ENCODE measurements around the gene PTPRS. TPM values are rescaled to one million over a fixed set of nuclear protein-coding genes. Genes with fewer than 3 reads are reported as not detected.

The PTPRS gene
- polyA plus RNA-seq, 1 donor (not counting 4 experiments of a cell fraction or from before 2014, with no cell fraction given), result 2.5 TPM

DNA sequence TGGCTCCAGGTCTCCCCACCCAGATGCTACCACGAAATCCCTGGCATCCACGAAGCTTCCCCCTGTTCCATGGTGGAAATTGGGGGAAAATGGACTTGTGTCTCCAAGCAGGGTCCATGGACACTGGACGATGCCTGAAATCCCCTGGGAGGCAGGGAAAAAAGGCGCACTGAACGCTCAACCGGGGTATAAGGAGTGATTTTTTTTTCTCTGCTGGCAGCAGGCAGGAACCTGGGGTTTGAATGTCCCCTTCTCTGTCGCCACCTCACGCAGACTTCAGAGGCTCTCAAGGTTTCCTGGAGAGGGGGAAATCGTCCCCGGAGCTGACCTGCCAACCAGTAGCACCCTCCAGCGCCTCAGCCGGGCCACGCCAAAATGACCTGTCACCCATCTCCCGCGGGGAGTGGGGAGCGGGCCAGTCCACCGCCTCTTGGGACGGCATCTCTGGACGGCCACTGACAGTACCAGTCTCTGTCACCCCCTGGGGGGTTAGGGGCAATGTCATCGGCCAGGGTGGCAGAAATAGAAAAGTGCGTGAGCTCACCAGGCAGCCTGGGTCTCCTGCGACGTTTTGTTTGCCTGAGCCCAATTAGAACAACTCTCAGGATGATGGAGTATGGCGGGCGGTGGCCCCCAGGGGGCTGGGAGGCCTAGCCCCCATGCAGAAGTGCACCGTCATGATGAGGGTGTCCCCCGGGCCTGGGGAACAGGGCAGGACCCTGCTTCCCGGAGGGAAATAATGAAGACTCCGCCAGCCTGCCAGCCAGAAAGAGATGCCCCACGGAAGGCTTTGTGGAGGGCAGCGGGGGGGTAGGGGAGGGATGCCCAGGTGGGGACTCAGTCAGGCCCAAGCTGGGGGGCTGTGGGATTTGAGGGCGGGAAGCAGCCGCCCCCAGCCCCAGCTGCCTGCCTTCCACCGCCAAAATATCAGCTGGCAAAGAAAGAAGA lies 2.6 kb downstream of the PTPRS start:
- Histone ChIP-seq H3K27ac (ENCODE audit: control insufficient read depth, insufficient read depth, low read length) (no peak overlapping the region), H3K4me3 (ENCODE audit: control insufficient read depth in 2 of 3, extremely low read depth in 1 of 3, insufficient read depth in 2 of 3, low read depth in 1 of 3, low read length in 3 of 3) (no peak overlapping the region), H3K9me1 (ENCODE audit: control insufficient read depth, extremely low read depth, insufficient read depth, low read length) (no peaks in the 10 kb centered on the region), H3K4me2 (ENCODE audit: control insufficient read depth, extremely low read depth, insufficient read depth, low read depth, low read length) (no peak overlapping the region), H3K79me2 (ENCODE audit: control insufficient read depth, insufficient read depth, low read length) (no peaks in the 10 kb centered on the region), H3K36me3 (ENCODE audit: control insufficient read depth in 2 of 2, extremely low read depth in 1 of 2, insufficient read depth in 2 of 2, low read length in 2 of 2) (no peaks in the 10 kb centered on the region), H2AFZ (ENCODE audit: control insufficient read depth, low read length) (no peak overlapping the region), H3K4me1 (ENCODE audit: control insufficient read depth, extremely low read depth, insufficient read depth, low read length) (peaks cover 8% of the 10 kb centered on the region), H3K9me3 (ENCODE audit: control insufficient read depth, low read depth, low read length) (no peaks in the 10 kb centered on the region), H3K9ac (ENCODE audit: control insufficient read depth, extremely low read depth, insufficient read depth, low read length) (no peak overlapping the region), H3K27me3 (ENCODE audit: control insufficient read depth, extremely low read depth, insufficient read depth, low read length) (peaks cover 35% of the 10 kb centered on the region), H4K20me1 (ENCODE audit: control insufficient read depth, extremely low read depth, insufficient read depth, low read length) (no peaks in the 10 kb centered on the region)
- dilution Hi-C loops (cut with MboI; ENCODE audit: extremely low pct_ligation_motif_present, low sequenced_read_pairs), result no loop called here
- DNase-seq (ENCODE audit: low read depth, low spot score) (no peak), FAIRE-seq (no peak)
- no peak for TF ChIP-seq EZH2 (IDR thresholded peaks at IDR 0.05; ENCODE audit: low read length)
- TF ChIP-seq, protein P1, sequence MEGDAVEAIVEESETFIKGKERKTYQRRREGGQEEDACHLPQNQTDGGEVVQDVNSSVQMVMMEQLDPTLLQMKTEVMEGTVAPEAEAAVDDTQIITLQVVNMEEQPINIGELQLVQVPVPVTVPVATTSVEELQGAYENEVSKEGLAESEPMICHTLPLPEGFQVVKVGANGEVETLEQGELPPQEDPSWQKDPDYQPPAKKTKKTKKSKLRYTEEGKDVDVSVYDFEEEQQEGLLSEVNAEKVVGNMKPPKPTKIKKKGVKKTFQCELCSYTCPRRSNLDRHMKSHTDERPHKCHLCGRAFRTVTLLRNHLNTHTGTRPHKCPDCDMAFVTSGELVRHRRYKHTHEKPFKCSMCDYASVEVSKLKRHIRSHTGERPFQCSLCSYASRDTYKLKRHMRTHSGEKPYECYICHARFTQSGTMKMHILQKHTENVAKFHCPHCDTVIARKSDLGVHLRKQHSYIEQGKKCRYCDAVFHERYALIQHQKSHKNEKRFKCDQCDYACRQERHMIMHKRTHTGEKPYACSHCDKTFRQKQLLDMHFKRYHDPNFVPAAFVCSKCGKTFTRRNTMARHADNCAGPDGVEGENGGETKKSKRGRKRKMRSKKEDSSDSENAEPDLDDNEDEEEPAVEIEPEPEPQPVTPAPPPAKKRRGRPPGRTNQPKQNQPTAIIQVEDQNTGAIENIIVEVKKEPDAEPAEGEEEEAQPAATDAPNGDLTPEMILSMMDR (optimal IDR thresholded peaks at IDR 0.05 in 1 of 3, IDR thresholded peaks at IDR 0.05 in 1 of 3, conservative IDR thresholded peaks at IDR 0.05 in 1 of 3; ENCODE audit: extremely low read depth in 1 of 3, insufficient read depth in 2 of 3, low read length in 3 of 3), result no peak

DNA sequence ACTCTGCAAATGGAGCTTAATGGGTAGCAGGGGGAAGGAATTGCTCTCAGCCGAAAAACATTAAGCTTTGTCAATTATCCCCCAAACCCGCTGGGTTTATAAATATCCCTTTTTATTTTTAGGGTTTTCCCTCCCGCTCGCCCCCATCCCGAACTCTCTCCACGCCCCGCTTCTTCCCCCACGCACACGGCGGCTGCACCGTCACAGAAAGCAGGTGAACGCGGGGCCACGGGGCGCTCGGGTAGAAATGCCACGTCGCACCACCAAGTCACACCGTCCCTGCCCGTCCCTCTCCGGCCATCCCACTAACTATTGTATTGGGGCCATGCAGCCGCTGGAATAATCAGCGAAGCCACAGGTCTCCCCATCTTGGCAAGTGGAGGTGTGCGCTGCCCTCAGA lies 3.5 kb downstream of the PTPRS start:
- H3K27ac ChIP-seq (ENCODE audit: control insufficient read depth, insufficient read depth, low read length), result no peak overlapping the region
- no peak overlapping the region for H2AFZ ChIP-seq (ENCODE audit: control insufficient read depth, low read length)
- DNase-seq (ENCODE audit: low read depth, low spot score) (no peak), FAIRE-seq (no peak)
- dilution Hi-C loops (cut with MboI; ENCODE audit: extremely low pct_ligation_motif_present, low sequenced_read_pairs), result no loop called here
- H3K4me1 ChIP-seq (ENCODE audit: control insufficient read depth, extremely low read depth, insufficient read depth, low read length), result peaks cover 8% of the 10 kb centered on the region
- TF ChIP-seq, protein P1 (optimal IDR thresholded peaks at IDR 0.05 in 1 of 3, IDR thresholded peaks at IDR 0.05 in 1 of 3, conservative IDR thresholded peaks at IDR 0.05 in 1 of 3; ENCODE audit: extremely low read depth in 1 of 3, insufficient read depth in 2 of 3, low read length in 3 of 3), result no peak
- TF ChIP-seq EZH2 (IDR thresholded peaks at IDR 0.05; ENCODE audit: low read length), result no peak
- H3K9me3 ChIP-seq (ENCODE audit: control insufficient read depth, low read depth, low read length), result no peaks in the 10 kb centered on the region
- H3K79me2 ChIP-seq (ENCODE audit: control insufficient read depth, insufficient read depth, low read length), result no peaks in the 10 kb centered on the region
- H3K36me3 ChIP-seq (ENCODE audit: control insufficient read depth in 2 of 2, extremely low read depth in 1 of 2, insufficient read depth in 2 of 2, low read length in 2 of 2), result no peaks in the 10 kb centered on the region
- H3K9ac ChIP-seq (ENCODE audit: control insufficient read depth, extremely low read depth, insufficient read depth, low read length), result no peak overlapping the region
- H4K20me1 ChIP-seq (ENCODE audit: control insufficient read depth, extremely low read depth, insufficient read depth, low read length), result no peaks in the 10 kb centered on the region
- peaks cover 35% of the 10 kb centered on the region for H3K27me3 ChIP-seq (ENCODE audit: control insufficient read depth, extremely low read depth, insufficient read depth, low read length)
- H3K9me1 ChIP-seq (ENCODE audit: control insufficient read depth, extremely low read depth, insufficient read depth, low read length), result no peaks in the 10 kb centered on the region
- no peak overlapping the region for H3K4me2 ChIP-seq (ENCODE audit: control insufficient read depth, extremely low read depth, insufficient read depth, low read depth, low read length)
- no peak overlapping the region for H3K4me3 ChIP-seq (ENCODE audit: control insufficient read depth in 2 of 3, extremely low read depth in 1 of 3, insufficient read depth in 2 of 3, low read depth in 1 of 3, low read length in 3 of 3)

All from keratinocyte (primary cell).